NCI-H526 treated with DMSO at 0.1 percent for 48 hours (cell line): ENCODE data around the gene CXCL10.
"Not testable (repeated sequence)": the region's sequence is repeated elsewhere in the genome, so short reads cannot be mapped to it uniquely, and the experiment has no call there.

ENCODE experiments used
- DNase-seq: peaks from one replicate; lab custom pipeline; 2025; lab: John Stamatoyannopoulos, UW

The CXCL10 gene

GRCh38 chr4:76023389-76023788, at the start of gene CXCL10:
CXCL10 (minus strand) TSS chr4:76023497; CDS start chr4:76023431, 66 bp downstream.
- DNase-seq = no peak

DNA sequence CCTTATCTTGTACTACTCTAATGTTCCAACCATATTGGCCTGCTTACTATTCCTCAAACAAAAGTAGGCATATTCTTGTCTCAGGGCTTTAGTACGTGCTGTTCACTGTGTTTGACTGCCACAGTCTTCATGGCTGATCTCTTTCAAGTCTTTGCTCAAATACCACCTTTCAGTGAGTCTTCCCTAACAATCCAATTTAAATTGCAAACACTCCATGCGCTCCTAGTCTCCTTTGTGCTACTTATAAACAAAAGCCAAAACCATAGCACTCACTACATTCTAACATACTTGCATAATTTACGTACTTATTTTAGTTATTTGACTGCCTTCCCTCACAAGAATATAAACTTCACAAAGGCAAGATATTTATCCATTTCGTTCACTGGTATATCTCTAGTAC, 49.5 kb upstream of the CXCL10 start:
- DNase-seq = no peak

DNA sequence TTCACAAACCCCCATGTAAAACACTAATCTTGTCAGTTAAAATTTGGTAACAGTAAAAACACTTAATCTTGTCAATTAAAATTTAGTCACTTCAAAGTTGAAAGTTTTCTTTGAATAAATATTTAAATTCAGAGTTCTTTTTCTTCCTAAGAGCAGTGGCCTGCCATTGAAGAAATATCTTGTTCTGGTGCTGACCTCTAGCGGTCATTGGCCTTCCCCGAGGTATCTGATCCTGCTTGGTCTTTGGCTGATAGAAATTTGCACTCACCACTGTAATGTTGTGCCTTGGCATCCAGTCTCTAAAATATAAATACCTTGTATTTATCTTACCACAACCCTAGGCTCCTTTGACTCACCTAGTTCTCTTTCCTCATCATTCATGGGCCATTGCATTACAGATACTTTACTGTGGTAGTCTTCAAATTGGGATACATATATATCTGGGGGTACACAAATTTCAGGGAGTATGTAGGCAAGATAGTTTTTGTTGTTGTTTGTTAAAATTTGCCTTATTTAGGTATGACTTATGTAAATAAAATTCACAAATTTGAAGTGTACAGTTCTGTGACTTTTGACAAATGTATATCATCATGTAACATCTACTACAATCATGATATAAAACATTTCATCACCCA, 44.5 kb upstream of the CXCL10 start:
- peak; percentile 36 for DNase-seq

DNA sequence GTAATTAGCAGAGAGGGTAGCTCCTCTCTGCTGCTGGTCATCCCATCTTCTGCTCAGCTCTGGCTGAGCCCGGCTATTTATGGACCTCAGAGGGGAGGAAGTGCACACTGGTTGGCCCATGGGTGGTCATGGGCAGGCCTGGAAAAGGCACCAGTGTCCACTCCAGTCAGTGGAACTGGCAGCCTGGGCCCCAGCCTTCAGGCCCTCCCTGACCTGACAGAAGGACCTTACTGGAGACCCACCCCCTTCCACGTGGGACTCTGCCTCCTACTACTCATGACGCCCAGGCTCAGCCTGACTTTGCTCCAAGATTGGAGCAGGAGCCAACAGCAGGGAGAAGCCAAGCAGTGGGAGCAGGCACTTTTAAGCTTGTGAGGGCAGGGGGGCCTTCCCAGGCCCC, 43.2 kb upstream of the CXCL10 start:
- no peak for DNase-seq

DNA sequence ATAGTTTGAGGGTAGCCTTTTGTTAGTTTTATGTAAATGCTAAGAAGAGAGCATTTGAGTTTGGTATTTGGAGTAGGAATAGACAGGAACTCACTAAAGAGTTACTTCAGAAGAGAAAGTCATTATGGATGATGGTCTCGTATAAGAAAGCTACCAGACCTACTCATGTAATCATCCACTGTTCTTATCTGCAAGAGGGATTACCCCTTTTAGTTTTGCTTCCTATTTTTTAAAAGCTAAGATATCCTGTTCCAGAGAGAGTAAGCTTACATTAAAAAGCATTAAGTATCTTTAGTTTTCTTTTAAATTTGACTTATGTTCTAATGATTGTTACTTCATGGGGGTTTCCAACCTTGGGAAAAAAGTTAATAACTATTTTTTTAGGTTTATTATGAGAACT, 38.7 kb upstream of the CXCL10 start:
- DNase-seq = no peak

- no peak for DNase-seq
Observed at GRCh38 chr4:76061421-76061820, 38.1 kb upstream of the CXCL10 start.

DNA sequence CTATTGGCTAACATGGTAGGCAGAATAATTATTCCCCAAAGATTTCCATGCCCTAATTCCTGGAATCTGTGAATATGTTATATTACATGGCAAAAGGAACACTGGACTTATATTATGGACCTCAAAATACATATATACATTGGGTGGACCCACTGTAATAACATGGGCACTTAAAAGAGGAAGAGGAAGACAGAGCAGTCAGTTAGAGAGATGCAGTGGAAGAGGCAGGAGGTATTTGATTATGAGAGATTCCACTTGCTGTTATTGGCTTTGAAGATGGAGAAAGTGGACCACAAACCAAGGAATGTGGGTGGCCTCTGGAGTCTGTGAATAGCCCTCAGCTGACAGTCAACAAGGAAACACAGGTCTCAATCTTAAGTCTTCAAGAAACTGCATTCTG, 37.2 kb upstream of the CXCL10 start:
- DNase-seq = no peak

GRCh38 chr4:76059750-76060149, 36.5 kb upstream of the CXCL10 start:
- no peak for DNase-seq

- DNase-seq = no peak
Observed at GRCh38 chr4:76058888-76059426, 35.7 kb upstream of the CXCL10 start.

- no peak for DNase-seq
Observed at GRCh38 chr4:76058302-76058701, 35.0 kb upstream of the CXCL10 start.

DNA sequence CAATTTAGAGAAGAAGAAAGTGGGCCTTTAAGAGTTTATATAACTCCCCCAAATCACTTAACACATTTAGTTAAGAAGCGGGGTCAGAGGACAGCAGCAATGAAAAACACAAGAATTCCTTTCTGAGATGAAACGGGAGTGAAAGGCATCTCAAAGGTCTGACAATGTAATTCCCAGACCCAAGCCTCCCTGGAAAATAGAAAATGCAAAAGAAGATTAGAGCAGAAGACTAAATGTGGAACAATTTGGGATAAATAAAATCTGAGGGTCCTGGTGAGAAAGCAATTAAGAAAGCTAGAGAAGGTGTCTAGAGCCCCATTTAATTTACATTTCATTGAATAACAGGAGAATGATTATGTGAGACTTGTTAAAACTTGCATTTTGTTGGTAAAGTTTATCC, 32.1 kb upstream of the CXCL10 start:
- DNase-seq = no peak

GRCh38 chr4:76055016-76055415, 31.7 kb upstream of the CXCL10 start:
- DNase-seq = peak; percentile 54

GRCh38 chr4:76053730-76054129, 30.4 kb upstream of the CXCL10 start:
- peak; percentile 70 for DNase-seq

- not testable (repeated sequence) for DNase-seq
Observed at GRCh38 chr4:76050560-76051050, 27.3 kb upstream of the CXCL10 start.

GRCh38 chr4:76049860-76050416, 26.6 kb upstream of the CXCL10 start:
- DNase-seq = not testable (repeated sequence)

- not testable (repeated sequence) for DNase-seq
Observed at GRCh38 chr4:76044686-76045085, 21.4 kb upstream of the CXCL10 start.

DNA sequence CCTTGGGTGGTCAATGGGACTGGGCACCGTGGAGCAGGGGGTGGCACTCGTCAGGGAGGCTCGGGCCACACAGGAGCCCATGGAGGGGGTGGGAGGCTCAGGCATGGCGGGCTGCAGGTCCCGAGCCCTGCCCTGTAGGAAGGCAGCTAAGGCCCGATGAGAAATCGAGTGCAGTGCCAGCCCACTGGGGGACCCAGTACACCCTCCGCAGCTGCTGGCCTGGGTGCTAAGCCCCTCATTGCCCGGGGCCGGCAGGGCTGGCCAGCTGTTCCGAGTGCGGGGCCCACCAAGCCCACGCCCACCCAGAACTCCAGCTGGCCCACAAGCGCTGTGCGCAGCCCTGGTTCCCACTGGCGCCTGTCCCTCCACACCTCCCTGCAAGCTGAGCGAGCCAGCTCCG, 20.0 kb upstream of the CXCL10 start:
- DNase-seq = not testable (repeated sequence)

DNA sequence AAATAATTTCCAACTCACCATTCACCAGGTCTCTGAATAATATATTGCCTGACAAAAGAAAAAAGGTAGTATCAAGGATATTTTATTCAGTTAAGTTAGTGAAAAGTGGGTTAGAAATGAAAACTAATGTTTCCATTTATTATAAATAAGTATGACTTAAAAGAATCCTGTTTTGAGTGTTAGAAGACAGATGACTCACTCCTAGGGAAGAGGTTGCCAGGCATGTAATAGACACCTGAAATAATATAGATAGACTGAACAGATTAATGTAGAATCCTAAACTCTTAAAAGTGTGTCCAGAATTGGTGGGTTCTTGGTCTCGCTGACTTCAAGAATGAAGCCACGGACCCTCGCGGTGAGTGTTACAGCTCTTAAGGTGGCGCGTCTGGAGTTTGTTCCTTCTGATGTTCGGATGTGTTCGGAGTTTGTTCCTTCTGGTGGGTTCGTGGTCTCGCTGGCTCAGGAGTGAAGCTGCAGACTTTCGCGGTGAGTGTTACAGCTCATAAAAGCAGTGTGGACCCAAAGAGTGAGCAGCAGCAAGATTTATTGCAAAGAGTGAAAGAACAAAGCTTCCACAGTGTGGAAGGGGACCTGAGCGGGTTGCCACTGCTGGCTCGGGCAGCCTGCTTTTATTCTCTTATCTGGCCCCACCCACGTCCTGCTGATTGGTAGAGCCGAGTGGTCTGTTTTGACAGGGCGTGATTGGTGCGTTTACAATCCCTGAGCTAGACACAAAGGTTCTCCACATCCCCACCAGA, 19.1 kb upstream of the CXCL10 start:
- DNase-seq = not testable (repeated sequence)

GRCh38 chr4:76036855-76037254, 13.6 kb upstream of the CXCL10 start:
- DNase-seq = no peak

DNA sequence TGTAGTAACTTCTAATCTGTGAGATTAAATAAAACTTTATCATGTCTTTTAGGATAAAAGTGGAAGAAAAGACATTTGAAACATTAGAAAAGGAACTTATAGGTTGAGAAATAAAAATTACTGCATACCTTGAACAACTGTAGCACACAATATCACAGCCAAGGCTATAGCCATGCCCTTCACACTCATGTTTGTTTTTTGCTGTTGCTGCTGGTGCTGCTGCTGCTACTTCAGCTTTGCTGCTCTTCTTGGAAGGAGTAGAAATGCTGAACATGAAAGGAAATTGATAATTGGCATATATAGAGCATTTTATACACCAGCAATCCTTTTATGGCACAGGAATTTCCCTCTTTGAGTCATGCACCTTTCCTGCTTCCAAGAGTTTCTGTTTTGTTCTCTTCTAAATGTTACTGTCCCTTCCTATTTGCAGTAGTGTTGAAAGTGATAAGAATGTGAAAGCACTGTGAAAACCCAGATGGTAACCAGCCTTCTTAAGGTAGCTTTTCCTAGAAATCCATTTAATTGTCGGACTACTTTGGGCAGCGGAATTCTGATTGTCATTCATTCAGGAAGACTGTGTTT, 12.6 kb upstream of the CXCL10 start, which contains the start of gene CXCL11:
TSS of gene CXCL11 (minus strand) at position 272 of the 582 bp plus-strand sequence. CDS start at position 189, 83 bp downstream.
- DNase-seq = no peak

DNA sequence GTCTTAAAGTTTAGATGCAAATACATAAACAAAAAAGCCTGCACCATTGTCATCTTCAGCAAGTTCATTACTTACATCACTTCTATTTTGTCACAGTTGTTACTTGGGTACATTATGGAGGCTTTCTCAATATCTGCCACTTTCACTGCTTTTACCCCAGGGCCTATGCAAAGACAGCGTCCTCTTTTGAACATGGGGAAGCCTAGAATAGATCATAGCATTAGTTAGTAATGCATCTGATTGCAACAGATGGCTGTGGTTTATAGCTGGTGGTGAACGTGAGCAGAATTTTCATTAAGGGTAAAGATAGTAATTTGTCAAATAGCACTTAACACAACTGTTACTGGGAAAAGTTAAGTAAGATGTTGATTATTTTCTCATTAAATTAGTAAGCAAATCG, 11.8 kb upstream of the CXCL10 start:
- DNase-seq = no peak

- no peak for DNase-seq
Observed at GRCh38 chr4:76029300-76029699, 6.0 kb upstream of the CXCL10 start.
